Amniotic epithelial cell (primary cell): ENCODE results near the gene DBNDD1.
"Not testable (repeated sequence)": the region's sequence is repeated elsewhere in the genome, so short reads cannot be mapped to it uniquely, and the experiment has no call there.

Source experiments
- DNase-seq: peaks from one replicate; pipeline ENCODE4 v3.0.0-alpha.2; 2010; ENCODE audit warnings: low read depth

The DBNDD1 gene

DNA sequence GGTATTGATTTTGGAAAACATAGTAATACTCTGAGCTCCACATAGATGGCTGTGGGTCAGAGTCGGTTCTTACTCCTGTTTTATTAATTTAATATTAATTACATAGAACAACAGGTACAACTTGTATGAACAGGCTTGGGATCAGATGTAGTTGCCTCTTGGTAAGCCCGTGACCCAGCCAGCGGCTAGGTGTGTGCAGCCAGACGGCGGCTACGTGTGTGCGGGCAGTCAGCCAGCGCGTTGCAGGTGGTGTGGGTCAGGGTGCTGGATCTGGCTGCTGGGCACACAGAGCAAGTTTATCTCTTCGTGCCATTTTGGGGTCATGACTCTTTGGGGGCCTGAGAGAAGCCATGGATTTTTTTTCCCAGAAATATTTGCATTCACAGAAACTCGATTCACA is 30.3 kb downstream of the DBNDD1 start:
- DNase-seq = no peak

GRCh38 chr16:89987169-89987568 is 32.1 kb downstream of the DBNDD1 start:
- no peak for DNase-seq

- DNase-seq = no peak
Observed at GRCh38 chr16:89986600-89986999, 32.7 kb downstream of the DBNDD1 start.

DNA sequence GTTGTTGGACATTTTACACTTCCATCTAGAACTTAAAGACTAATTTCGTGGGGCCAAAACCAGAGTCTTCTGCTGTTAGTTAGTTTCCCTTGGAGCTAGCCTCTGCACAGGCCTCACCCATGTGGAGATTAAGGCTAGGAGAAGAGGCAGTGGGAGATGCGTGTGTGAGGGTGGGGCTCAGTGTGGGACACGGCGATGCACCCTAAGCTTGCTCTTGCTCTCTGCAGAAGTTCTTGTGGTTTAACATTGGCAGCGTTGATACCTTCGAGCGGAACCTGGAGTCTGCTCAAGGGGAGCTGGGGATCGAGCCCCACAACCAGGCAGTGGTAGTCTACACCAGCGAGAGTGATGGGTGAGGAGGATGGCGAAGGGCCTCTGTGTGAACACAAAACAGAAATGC is 34.0 kb downstream of the DBNDD1 start:
- DNase-seq = no peak

GRCh38 chr16:89984216-89984615 is 35.0 kb downstream of the DBNDD1 start:
- no peak for DNase-seq

- no peak for DNase-seq
Observed at GRCh38 chr16:89983536-89983935, 35.7 kb downstream of the DBNDD1 start.

- DNase-seq = no peak
Observed at GRCh38 chr16:89982318-89982717, 36.9 kb downstream of the DBNDD1 start.

GRCh38 chr16:89981414-89981813 is 37.8 kb downstream of the DBNDD1 start:
- no peak for DNase-seq

DNA sequence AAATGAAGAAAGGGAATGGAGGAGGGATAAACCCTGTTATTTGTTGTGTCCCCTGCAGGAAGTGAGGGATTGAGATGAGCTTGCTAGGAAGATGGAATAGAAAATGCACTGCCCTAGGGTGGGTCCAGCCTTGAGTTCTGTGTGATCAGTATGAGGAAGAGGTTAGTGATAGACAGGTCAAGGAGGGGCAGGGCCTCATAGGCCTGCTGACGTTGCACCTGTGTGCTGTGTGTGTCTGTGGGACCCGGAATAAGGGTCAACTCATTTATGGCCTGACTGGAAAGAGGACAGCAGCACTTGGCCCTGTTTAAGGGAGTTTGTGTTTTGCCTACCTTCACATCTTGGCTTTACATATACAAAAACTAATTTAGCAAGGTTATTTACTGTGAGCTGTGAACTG is 44.4 kb downstream of the DBNDD1 start:
- no peak for DNase-seq

- no peak for DNase-seq
Observed at GRCh38 chr16:89973654-89974335, 45.5 kb downstream of the DBNDD1 start.

- DNase-seq = no peak
Observed at GRCh38 chr16:89973235-89973634, 46.0 kb downstream of the DBNDD1 start.

DNA sequence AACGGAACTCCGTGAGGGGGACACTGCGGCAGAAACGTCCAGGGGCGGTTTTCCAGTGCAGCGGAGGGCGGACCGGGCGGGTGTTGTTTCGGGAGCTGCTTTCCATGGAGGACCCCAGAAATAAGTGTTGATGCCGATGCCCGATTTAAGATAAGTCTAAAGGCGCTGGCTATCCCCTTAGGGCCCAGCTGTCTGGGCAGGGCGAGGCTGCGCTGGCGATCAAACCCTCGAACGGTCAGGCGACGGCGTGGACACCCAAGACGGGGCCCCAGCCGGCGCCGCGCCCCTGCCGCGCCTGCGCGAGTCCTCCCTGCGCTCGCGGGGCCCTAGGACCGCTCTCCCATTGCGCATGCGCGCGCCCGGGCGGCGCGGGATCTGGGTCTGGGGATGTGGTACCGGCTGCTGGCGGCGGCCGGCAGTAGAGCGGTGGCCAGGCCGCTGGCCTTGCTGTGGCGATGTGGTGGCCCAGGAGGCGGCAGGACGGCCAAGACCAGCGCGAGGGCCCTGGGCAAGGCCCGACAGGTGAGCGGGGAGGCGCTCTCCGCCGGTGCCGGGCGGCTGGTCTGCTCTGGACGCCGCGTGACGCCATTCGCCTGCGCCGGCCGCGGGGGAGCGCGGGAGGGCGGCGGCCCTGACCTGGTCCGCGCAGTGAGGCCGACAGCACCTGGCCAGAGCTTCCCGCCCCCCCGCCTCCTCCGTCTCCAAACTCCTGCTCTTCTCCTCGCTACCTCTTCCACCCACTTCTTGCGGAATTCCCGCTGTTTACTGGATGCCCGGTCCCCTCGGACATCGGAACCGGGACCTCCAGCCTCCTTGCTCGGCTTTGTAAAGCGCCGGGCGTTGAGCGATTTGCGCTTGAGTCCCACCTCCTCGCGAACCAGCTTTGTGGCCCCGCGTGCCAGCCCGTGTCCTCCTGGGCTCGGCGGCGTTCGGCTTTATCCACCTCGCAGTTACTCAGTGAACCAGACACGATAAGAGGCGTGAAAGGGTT is 46.7 kb downstream of the DBNDD1 start:
- DNase-seq = peak; percentile 75

DNA sequence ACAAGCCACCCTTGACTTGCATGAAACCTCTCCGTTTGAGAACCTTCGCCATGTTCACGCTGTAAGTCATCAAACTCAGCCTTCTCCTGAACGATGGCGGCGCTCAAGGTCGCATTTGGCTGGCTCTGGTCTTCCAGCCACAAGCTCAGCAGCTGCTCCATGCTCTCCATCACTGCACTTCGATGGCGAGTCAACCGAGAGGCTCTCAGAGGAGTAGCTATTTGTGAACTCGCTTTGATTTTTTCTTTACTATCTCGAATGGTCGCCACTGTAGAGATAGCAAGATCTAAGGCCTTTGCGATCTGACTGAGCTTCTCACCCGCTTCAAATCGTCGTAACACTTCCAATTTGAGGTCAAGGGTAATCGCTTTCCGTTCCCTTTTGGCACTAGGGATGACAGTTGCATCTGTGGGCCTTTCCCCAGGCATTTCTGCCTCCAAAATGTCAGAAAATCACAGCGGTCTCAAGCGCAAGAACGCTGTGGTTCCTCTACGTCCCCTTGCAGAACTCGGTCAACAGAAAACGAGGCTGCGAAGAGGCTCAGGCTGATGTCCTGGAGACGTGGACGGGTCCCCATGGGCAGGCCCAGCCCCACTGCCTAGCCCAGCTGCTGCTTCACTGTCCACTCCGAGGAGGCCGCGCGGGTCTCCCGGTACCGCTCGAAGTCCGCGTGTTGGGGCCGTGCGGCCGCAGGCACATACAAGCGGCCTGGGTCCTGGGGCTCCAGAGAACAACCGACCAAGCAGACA is 47.6 kb downstream of the DBNDD1 start:
- DNase-seq = peak; percentile 6

DNA sequence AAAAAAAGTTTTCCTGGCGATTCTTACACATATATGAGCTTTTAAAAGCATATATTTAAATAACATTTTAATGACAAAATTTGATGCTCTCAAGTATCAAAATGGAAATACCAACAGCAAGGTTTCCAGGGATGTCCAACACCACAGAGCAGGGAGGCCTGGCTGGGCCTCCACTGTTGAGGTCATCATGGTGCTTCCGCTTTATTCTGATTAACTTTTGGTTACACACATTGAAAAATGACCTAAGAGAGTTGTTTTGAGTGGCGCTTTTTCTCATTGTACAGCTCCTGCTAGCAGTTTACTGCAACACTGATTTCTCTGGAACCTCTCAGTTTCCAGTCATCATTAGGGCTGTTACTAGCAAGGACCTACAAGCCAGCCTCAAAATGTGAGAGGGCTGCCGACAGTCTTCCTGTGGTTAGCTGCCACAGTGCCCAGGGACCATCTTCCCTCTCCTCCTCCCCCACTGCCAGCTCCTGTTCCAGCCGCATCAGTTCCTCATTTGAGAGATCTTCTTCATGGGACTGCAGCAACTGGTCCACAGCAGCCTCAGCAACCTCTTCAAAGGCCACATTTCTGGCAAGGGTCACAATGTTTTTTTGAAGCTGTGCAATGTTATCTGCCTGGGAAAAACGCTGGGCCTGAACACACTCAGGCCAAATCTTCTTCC is 49.4 kb downstream of the DBNDD1 start:
- no peak for DNase-seq

- DNase-seq = not testable (repeated sequence)
Observed at GRCh38 chr16:89968074-89968473, 51.2 kb downstream of the DBNDD1 start.

GRCh38 chr16:89967436-89967835 is 51.8 kb downstream of the DBNDD1 start:
- DNase-seq = not testable (repeated sequence)

DNA sequence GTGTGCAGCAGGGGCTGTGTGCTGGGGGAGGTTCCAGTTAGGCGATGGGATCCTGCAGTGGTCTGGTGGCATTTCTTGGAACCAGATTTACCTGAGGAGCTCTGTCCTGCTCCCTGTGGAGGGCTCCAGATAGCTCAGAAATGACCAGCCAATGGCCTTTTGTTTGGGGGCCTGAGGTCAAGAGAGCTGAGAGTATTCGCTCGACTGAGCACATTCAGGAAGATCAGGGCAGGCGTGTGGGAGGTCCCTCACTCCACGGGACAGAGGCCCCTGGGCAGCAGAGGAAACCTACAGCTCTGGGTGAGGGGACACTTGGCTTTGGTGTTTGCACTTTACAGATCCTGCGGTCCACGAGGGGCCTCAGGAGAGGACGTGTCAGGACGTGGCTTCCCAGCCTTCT is 52.5 kb downstream of the DBNDD1 start:
- DNase-seq = no peak

- DNase-seq = no peak
Observed at GRCh38 chr16:89965447-89966225, 53.6 kb downstream of the DBNDD1 start.

DNA sequence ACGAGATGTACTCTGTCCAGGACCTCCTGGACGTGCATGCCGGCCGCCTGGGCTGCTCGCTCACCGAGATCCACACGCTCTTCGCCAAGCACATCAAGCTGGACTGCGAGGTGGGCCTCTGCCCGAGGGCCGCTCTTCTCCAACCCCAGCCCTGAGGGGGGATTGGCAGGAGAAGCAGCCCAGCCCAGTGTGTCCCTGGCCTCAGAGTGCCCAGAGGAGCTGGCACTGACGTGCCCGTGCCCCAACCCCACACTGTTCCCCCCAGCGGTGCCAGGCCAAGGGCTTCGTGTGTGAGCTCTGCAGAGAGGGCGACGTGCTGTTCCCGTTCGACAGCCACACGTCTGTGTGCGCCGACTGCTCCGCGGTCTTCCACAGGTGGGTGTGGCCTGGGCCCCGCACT is 55.1 kb downstream of the DBNDD1 start:
- no peak for DNase-seq

- DNase-seq = no peak
Observed at GRCh38 chr16:89962754-89963498, 56.3 kb downstream of the DBNDD1 start.
